NCI-H1105 treated with DMSO at 0.1 percent for 48 hours (cell line): Measurements from ENCODE around the gene RFLNA.

Experiments used
- DNase-seq: peaks from one replicate; lab custom pipeline; 2025; lab: John Stamatoyannopoulos, UW

The RFLNA gene

GRCh38 chr12:124361074-124361970 is 66.4 kb downstream of the RFLNA start:
- no peak for DNase-seq

GRCh38 chr12:124361996-124362395 is 67.1 kb downstream of the RFLNA start:
- no peak for DNase-seq

GRCh38 chr12:124363353-124363965 is 68.6 kb downstream of the RFLNA start:
- no peak for DNase-seq

GRCh38 chr12:124364543-124364942 is 69.7 kb downstream of the RFLNA start:
- DNase-seq: no peak
